HG03025 (cell line): ENCODE measurements around the gene IRX6.

Experiments
- ATAC-seq: cut with Tn5 transposase; IDR thresholded peaks from one replicate; pipeline ENCODE4 v1.9.1; 2021; ENCODE audit warnings: mild to moderate bottlenecking, moderate library complexity; ENCODE audit not compliant: unreplicated experiment, low FRiP score

The IRX6 gene

GRCh38 chr16:55357241-55357640 lies 33.2 kb downstream of the IRX6 start:
- no peak for ATAC-seq

GRCh38 chr16:55359946-55360345 lies 35.9 kb downstream of the IRX6 start:
- ATAC-seq, result no peak

- no peak for ATAC-seq
These were observed 40.8 kb downstream of the IRX6 start for GRCh38 chr16:55364811-55365210.

GRCh38 chr16:55367301-55367811 lies 43.4 kb downstream of the IRX6 start:
- no peak for ATAC-seq

GRCh38 chr16:55367866-55368603 lies 44.0 kb downstream of the IRX6 start:
- no peak for ATAC-seq

GRCh38 chr16:55369151-55369550 lies 45.1 kb downstream of the IRX6 start:
- ATAC-seq, result no peak

GRCh38 chr16:55370762-55371482 lies 46.9 kb downstream of the IRX6 start:
- no peak for ATAC-seq

GRCh38 chr16:55372792-55373488 lies 48.9 kb downstream of the IRX6 start:
- no peak for ATAC-seq

- ATAC-seq, result no peak
These were observed 49.5 kb downstream of the IRX6 start for GRCh38 chr16:55373489-55373832.

- ATAC-seq, result no peak
These were observed 52.0 kb downstream of the IRX6 start for GRCh38 chr16:55376045-55376444.

- no peak for ATAC-seq
These were observed 52.7 kb downstream of the IRX6 start for GRCh38 chr16:55376567-55377167.

GRCh38 chr16:55377840-55378239 lies 53.8 kb downstream of the IRX6 start:
- no peak for ATAC-seq

- ATAC-seq, result no peak
These were observed 54.6 kb downstream of the IRX6 start for GRCh38 chr16:55378616-55379015.

GRCh38 chr16:55379371-55379770 lies 55.4 kb downstream of the IRX6 start:
- no peak for ATAC-seq

GRCh38 chr16:55379876-55380390 lies 55.9 kb downstream of the IRX6 start:
- no peak for ATAC-seq
